NCI-H1694 (cell line): Measurements from ENCODE around the gene SFTPB.
"Not testable (repeated sequence)": the region's sequence is repeated elsewhere in the genome, so short reads cannot be mapped to it uniquely, and the experiment has no call there.

Source experiments
- DNase-seq: peaks from one replicate; lab custom pipeline; 2025; lab: John Stamatoyannopoulos, UW

SFTPB gene

DNA sequence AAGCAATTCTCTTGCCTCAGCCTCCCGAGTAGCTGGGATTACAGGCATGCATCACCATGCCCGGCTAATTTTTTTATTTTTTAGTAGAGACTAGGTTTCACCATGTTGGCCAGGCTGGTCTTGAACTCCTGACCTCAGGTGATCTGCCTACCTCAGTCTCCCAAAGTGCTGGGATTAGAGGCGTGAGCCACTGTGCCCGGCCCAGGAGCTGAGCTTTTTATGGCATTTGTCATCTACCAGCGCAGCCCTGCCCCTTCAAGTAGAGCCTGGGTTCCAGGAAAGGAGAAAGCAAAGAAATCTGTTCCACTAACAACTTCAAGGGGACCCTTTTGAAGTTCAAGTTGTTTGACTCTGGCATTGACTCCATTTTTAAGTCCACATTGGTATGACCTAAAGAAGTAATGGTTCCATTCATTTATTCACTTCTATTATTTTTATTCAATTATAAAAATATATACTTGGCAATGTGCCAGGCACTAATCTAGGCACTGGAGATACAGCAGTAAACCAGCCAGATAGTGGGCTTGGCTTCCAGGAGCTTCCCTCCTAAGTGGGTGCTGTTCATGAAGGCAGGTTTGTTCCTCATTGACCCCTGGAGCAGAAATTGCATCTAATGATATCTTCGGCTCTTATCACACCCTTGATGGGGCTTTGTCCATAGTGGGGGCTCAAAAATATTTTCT, 8.0 kb upstream of the SFTPB start:
- no peak for DNase-seq

DNA sequence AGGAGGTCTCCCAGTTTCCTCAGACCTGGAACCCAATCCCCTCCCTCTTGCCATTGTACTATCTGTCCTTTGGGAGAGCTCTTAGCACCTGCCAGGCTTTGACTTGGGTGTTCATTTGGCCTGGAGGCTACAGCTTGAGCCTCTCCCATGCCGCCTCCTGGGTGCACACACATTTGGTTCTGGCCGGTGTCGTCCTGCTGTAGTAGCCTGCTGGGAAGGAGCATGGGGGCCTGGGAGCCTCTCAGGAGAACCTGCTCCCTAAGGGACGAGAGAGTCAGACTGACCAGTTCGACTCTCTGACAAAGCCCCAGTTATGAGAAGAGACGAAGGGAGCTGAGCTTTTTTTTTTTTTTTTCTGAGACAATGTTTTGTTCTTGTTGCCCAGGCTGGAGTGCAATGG, 7.4 kb upstream of the SFTPB start:
- DNase-seq, result no peak

DNA sequence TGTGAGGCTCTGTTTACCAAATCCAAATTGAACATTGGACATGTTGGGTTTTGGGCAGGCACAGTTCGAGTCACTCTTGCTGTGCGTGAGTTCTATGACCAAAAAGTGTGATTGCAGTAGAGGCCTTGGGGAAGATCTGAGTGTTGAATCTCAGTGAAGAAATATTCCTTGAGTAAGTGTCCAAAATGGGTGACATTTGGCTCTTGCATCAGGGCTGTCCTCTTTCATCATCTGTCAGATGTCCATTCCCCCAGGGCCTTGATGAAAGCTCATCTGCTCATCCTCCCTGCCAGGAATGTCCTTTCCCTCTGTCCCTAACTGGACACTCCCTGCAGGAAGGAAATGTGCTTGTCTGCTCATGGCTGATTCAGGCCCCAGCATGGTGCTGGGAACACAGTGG, 6.4 kb upstream of the SFTPB start:
- no peak for DNase-seq

DNA sequence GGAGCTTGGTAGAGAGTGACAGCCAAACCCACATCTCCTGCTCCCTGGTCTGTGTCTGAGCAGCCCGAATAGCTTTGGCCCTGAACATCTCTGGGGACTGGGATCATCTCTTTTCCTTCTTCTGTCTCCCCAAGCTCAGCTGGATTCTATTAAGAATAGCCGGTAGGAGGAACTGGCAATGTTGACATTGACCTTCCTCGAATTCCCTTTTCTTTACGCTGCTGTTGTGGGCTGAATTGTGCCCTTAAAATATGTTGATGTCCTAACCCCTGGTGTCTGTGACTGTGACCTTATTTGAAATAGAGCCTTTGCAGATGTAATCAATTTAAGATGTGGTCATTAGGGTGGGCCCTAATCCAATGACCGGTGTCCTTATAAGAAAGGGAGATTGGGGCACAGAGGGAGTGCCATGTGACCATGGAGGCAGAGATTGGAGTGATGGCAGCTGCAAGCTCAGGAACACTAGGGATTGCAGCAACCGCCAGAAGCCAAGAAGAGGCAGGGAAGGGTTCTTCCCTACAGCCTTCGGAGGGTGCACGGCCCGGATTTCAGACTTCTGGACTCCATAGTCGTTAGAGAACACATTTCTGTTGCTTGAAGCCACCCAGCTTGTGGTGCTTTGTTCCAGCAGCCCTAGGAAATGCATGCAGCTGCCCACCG, 5.8 kb upstream of the SFTPB start:
- DNase-seq, result no peak

DNA sequence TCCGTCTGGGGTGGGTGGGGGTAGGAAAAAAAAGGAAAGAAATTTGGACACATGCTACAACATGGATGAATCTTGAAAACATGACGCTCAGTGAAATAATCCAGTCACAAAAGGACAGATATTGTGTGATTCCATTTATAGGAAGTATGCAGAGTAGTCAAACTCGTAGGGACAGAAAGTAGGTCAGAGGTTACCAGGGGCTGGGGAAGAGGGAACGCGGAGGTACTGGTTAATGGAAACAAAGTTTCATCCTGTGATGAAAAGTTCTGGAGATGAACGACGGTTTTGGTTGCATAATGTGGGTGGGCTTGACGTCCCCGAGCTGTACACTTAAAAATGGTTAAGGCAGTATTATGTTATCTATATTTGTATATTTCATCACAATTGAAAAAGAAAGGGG, 4.5 kb upstream of the SFTPB start:
- no peak for DNase-seq

DNA sequence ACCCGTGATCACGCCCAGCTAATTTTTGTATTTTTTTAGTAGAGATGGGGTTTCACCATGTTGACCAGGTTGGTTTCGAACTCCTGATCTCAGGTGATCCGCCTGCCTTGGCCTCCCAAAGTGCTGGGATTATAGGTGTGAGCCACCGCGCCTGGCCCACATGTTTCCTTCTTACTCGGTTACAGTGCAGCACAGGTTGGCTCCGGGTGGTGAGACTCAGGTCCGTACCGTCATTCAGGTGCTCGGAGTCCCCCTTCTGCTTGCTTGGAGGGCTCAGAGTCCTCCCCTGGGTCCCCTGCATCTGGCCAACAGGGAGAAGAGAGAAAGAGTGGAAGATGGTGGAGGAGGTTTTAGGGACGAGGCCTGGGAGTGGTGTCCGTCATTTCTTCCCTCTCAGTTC, 2.4 kb upstream of the SFTPB start:
- DNase-seq, result not testable (repeated sequence)

DNA sequence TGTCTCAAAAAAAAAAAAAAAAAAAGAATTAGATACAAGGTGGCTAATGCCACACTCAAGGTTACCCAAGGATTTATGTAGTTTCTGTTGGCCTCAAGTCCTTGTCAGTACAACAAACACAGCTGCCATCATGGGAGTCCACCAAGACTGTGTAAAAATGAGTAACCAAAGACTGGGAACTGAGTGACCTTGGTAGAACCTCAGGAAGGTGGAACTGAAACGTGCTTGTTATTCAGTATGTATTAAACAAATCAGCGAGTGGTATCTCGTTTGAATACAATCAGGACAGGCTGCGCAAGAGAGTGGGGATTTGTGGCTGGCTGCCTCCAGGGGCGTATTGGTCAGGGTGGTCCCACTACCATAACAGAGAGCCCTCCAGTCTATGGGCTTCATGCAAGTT, 1.6 kb upstream of the SFTPB start:
- DNase-seq, result no peak

DNA sequence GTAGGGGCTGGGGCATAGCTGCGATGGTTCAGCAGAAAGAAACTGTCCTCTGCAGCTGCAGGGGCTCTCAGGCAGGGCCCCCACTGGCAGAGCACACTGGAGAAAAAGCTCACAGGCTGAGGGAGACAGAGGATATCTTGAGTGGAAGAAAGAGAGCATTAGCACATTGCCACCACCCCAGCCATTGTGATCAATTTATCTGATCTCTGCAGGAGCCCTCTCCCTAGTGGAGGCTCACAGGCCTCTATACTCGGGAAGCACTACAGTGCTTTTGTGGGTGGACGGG, 801 bp upstream of the SFTPB start:
- DNase-seq, result no peak

DNA sequence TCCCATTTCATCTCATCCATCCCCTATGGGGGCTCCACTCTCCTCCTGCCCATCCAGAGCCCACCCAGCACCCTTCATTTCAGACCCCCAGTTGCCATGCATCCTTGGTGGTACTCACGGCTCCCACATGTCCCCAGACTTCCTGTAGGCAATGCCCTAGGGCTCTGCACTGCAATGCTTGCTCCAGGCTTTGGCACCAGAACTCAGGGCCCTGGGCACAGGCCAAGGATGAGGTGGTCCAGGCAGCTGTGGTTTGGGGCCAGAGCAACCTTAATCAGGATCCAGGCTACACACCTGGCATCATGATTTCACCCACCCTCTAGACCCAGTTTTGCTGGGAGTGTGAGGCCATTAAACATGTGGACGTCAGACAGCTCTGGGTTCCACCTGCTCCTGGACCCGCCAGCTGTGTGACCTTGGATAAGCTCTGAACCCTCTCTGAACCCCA, 414 bp downstream of the SFTPB start:
- DNase-seq, result no peak

DNA sequence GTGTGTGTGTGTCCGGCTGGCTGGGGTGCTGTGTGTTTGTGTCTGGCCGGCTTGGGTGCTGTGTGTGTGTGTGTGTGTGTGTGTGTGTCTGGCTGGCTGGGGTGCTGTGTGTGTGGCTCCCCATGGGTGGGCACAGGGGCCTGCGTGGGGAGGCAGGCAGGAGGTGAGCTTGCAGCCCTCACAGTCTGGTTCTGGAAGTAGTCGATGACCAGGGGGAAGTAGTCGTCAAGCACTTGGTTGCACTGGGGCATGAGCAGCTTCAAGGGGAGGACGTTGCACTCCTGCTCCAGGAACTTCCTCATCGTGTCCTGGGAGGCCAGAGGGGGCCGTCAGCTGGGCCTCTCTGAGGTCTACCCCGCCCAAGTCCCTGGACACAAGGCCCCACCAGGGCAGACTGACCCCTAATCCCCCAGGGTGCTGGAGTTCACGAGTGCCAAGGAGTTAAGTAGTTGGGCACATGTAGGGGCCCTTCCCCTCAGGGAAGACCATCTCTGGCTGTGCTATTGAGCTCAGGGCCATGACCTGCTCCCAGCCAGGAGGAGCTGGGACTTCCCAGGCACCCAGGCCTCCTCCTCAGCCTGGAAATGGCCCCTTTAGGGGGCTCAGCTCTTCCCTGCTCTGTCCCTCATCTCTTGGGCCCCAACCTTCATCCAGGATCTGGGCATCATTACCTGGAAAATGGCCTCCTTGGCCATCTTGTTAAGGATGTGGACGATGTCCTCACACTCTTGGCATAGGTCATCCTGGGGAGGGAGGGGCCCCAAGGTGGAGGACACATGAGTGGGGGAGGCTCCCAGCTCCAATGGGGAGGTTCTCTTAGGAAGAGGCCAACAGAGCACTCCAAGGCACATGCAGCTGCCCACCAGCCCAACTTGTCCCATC, 1.3 kb downstream of the SFTPB start:
- no peak for DNase-seq

DNA sequence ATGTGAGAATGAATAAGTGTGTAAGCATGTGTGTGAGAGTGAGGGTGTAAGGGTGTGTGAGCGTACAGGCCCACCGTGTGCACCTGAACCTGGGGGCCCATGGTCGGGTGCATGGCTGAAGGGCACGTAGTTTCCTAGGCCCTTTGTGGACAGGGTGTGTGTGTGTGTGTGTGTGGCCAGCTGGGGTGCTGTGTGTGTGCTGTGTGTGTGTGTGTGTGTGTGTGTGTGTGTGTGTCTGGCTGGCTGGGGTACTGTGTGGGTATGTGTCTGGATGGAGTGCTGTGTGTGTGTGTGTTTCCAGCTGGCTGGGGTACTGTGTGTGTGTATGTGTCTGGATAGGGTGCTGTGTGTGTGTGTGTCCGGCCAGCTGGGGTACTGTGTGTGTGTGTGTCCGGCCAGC, 2.0 kb downstream of the SFTPB start:
- no peak for DNase-seq

DNA sequence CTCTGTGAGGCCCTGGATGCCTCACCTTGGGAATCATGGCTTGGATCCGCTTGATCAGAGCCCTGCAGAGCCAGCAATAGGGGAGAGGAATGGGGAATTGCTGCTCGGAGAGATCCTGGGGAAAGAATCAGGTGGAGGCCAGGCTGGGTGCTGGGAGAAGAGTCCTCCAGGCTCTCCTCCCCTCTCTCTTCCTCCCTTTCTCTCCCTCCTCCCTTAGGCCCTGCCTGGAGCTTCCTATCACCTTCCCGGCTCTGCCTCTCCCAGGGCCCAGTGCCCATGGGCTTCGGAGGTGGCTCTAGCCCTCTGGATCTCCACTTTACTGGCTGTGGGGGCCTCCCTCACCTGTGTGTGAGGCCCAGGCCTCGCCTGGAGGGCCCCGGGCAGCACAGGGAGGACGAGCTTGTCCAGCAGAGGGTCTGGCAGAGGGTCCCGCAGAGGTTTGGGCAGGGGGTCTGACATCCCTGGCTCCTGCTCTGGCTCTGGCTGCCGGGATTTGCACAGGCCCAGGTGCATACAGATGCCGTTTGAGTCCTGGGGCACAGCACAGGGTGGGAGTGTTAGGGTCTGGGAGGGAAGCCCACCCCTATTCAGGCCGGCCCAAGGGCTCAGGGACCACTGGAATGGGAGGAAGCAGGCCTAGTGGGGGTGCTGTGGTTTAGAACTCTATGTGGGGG, 2.6 kb downstream of the SFTPB start:
- DNase-seq, result no peak

DNA sequence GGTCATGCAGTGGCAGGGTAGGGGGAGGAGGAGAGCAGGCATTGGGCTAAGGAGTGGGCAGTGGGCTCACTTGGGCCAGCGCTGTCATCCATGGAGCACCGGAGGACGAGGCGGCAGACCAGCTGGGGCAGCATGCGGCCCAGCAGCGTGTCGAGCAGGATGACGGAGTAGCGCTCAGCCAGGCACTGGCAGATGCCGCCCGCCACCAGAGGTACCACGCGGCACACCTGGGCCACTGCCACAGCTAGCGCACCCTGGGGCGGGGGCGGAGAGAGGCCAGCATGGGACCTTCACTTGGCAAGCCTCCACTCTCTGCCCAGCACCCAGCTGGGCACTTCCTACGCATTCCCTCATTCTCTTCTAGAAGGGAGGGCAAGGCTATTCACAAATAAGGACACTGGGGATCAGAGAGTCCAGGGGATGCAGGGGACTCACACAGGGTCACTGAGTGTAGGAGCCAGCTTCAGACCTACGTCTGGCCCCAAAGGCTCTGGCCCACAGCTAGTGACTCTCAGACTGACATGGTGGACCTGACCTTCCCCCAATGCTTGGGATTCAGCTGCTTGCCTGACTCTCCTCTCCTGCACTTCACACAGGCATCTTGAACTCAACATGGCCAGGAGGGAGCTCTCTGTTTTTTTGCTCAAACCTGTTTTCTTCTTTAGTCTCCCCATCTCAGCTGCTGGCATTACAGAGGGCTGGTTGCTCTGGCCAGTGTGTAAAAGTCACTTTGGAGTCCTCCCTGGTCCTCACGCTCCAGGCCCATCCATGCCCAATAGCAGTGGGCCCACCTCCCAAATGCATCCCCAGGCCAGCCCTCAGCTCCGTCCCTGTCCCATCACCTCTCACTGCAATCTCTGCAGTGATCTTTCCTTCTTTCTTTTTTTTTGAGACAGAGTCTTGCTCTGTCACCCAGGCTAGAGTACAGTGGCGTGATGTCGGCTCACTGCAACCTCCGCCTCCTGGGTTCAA, 4.1 kb downstream of the SFTPB start:
- DNase-seq, result no peak

DNA sequence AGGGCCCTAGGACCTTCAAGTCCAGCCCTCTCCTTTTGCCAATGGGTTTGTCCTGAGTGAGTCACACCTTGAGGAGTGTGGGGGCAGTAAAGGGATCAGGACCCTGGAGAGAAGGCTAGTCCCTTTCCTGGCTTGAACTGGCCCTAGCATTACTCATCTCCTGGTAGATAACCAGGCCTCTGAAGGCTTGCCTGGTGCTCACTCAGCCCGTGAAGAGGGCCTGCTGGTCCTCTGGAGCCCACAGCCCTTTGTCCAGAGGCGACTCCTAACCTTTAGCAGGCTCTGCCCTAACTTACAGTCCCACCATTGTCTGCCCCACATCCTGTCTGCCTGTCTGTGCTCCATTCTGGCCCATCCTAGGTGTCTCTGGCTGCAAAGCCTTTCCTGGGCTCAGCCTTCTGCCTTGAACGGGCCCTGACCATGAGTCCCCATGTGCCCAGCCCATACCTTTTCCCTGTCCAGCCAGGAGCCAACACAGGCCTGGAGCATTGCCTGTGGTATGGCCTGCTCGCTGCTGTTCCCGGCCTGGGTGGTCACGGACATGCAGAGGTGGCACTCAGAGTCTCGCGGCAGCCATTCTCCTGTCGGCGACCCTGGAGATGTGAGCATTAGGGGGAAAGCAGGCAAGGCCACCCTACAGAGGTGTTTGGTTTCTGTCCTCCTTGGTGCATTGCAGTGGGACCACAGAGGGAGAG, 5.0 kb downstream of the SFTPB start:
- DNase-seq, result no peak

DNA sequence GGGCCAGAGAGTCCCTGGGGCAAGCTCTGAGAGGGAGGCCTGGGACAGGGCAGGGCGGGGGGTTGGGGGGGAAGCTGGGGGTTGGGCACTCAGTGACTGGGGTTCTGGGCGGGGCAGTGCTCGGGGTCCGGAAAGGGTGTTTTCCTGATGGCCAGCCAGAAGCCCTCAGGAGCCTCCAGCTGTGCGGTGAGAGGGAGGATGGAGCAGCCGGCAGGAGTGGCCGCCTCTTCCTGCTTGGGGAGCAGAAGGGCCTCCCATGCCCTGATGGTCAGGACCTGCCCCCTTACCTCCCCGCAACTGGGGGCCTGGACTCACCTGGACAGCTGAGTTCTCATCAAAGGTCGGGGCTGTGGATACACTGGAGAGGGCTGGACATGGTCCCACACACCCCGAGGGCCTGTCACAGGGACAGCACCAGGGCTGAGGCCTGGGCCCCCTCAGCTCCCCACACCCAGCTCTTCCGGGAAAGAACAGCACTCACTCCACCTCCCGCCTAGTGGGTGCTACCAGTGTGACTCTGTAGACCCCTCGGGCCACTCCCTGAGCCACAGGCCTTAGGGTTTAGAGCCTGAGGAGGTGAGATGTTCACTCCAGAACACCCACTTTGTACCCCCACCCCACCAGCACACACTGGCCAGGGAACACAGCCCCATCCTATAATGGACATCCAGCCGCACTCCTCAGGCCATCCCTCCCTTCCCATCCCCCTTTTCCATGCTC, 6.7 kb downstream of the SFTPB start:
- DNase-seq, result no peak

DNA sequence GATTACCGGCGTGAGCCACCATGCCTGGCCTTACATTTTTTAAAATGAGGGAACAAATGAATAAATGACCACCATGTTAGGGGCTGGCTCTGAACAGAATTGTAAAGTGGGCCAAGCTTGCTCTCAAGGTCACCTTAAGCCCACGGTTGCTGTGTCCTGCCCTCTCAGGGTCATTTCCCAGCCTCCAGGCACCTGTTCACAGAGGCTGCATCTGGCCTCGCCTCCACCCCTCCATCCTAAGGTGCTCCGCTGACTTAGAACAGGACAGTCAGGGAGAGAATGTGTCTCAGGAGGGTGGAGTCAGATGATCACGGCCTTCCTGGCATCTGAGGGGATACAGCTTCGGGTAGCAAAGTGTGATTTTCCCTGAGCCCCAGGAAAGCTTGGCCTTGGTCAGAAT, 7.3 kb downstream of the SFTPB start:
- DNase-seq, result no peak

DNA sequence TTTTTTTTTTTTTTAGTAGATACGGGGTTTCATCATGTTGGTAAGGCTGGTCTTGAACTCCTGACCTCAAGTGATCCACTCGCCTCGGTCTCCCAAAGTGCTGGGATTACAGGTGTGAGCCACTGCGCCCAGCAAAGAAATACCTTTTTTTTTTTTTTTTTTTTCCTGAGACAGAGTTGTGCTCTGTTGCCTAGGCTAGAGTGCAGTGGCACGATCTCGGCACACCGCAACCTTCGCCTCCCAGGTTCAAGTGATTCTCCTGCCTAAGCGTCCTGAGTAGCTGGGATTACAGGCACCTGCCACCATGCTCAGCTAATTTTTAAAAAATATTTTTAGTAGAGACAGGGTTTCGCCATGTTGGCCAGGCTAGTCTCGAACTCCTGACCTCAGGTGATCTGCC, 7.7 kb downstream of the SFTPB start:
- not testable (repeated sequence) for DNase-seq

DNA sequence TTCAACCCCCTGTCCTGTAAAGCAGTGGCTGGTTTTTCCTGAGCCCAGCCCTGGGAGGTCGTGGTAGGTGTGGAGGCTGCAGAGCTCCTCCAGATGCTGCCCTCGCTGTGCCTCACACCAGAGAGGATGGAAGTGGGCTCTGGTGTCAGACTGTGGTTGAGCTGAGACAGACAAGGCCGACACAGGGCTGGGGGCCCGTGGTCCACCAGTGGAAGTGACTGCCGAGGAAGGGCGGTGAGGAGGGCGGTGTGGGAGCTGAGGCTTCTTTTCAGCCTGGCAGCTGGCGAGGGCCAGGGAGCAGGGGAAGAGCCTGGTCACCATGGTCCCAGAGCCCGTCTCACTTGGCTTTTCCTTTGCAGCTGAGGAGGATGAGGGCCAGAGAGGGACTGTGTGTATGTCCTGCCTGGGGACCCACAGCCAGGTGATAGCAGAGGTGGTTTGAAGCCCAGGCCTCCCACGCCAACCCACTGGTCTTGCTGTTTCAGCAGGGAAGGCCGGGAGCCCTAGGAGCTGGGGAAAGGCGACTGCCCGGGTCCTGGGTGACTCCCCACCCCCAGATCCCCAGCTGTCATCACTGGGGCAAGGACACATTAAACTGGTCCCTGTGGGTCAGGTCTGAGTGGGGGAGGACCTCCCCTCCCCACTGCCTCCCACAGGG, 8.5 kb downstream of the SFTPB start:
- no peak for DNase-seq

DNA sequence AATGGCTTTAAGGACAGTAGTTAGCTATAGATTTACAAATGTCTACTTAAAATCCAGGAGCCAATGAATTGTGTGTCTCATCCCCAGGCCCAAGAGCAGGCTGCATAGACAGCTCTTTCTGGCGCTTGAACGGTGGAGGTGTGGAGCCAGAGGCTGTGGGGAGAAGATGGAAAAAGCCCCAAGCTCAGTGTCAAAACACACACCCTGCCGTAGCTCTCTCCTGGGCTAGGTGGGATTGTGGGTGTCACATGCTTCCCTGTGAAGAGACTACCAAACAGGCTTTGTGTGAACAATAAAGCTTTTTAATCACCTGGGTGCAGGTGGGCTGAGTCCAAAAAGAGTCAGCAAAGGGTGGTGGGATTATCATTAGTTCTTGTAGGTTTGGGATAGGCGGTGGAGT, 10.6 kb downstream of the SFTPB start:
- not testable (repeated sequence) for DNase-seq

DNA sequence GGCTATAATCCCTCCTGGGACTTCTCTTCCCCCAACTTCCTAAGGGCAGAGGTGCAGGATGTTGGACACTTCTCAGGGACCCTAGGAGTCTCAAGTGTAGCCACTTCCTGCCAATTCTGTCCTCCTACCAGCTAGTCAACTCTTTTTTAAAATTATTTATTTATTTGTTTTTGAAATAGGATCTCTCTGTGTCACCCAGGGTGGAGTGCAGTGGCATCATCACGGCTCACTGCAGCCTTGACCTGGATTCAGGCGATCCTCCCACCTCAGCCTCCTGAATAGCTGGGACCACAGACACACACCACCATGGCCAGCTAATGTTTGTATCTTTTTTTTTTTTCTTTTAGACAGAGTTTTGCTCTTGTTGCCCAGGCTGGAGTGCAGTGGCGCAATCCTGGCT, 11.5 kb downstream of the SFTPB start:
- no peak for DNase-seq
